GM19099 (cell line): Measurements from ENCODE around the gene PTGES3.

Experiments used
- POLR2A ChIP-seq: IDR thresholded peaks from 3 replicates; pipeline ENCODE4 v1.6.1; 2011; ENCODE audit warnings: low read depth; ENCODE audit not compliant: insufficient read length; ENCODE audit errors: extremely low read depth

The PTGES3 gene, protein sequence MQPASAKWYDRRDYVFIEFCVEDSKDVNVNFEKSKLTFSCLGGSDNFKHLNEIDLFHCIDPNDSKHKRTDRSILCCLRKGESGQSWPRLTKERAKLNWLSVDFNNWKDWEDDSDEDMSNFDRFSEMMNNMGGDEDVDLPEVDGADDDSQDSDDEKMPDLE

GRCh38 chr12:56688129-56688845 is at the start of gene PTGES3:
Gene PTGES3, minus strand, starts transcription at chr12:56688284. Its CDS starts 285 bp downstream, at chr12:56687999.
- peak; percentile 94 for TF ChIP-seq POLR2A

GRCh38 chr12:56728139-56728861 is 40.2 kb upstream of the PTGES3 start:
- no peak for TF ChIP-seq POLR2A

DNA sequence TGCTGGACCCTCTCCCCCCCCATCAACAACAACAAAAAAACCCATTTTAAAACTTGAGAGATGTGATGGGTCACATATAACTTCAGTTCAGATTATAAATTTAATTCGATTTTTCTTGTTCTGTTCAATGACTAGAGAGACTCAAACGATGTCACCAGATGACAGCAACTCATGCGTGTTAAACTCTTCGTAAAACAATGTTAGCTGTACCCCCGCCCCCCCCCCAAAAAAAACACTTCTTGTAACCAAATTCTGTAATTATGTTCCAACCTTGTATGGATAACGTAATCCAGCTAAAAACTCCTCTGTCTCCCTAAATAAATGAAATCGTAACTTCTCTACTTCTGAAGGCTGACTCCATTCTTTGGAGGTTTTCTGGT is 37.6 kb upstream of the PTGES3 start:
- no peak for TF ChIP-seq POLR2A

DNA sequence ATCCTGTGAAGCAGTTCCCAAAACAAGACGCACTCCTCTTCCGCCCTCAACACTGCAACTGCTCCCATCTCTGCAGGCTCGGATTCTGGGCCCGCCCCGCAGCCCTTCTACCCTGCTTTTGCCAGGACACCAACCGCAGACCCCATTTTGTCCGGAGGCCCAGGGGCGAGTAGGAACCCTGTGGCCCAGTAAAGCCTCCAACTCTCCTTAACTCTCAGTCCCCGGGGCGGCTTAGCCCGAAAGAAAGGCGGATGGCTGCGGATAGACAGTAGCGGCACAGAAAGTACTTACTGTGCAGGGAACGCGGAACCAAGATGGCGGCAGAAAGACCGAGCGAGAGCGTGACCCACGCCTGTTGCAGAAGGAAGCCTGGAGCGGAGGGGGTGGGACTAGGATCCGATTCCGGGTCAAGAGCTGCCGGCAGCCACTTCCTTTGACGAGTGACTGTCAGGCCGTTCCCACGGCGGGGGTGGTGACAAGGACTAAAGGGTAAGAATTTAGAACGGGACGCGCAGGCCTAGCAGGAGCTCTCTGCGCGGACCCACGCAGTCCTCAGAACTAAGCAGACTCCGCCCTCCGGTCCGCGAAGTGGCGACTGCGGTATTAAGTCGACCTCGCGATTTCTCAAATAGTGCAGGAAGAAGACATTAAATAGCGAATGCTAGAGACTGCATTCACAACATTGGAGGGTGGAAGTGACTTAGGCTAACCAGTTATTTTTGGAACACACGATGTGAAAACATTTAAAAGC is 37.1 kb upstream of the PTGES3 start, which contains the start of gene NACA:
Gene NACA, minus strand, starts transcription at position 328 of the 751 bp plus-strand sequence. CDS start 778 bp downstream, outside the sequence.
- TF ChIP-seq POLR2A, result peak; percentile 91

GRCh38 chr12:56724701-56724971 is 36.6 kb upstream of the PTGES3 start:
- no peak for TF ChIP-seq POLR2A

DNA sequence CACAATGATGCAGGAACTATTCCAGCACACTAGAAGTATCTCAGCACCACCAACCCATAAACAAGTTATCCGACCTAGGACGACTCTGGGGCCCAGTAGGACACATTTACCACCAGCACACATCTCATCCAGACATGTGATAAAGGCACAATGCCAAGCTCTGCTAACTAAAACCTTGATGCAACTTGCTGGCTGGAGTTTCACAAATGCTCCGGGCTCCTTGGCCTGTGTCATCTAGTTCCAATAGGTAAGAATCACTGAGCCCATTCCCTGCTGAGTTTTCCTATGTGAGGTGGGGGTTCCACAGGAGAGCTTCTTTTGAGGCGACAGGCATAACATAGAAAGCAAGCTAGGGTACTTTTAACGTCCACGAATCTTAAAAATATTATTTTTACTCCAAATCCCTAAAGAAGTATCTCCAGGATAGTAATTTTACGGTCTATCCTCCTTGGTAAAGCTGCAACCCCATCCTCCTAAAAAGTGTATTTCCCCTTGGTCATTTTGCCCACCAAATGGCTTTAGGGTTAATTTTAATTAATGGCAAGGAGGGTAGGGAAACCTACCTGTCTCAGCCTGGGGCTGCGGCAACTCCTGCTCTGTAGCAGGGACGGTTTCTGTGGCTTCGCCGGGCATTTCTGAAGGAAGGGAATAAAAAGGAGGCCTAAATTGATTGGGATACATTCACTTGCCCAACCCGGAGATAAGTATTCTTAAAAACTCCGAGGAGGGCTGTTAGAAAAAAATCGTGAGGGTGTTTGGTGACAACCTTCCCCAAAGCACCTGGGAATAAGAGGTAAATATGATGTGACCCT is 36.0 kb upstream of the PTGES3 start:
- no peak for TF ChIP-seq POLR2A

DNA sequence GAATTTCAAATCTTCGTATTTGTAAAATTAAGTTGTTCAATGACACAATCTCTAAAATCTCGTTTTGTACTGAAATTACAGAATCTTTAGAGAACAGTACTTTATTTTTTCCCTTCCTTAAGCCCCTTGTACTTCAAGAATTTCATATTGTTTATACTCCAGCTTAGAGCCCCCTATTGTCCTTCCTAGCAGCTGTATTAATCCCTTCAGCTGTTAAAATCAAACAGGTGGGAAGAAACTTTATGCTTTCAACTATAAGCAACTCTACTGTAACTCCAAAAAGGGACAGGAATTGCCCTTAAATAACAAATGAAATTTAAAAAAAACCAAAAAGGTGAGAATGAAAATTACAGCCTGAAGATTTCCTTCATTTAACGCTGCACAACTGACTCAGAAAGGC is 35.3 kb upstream of the PTGES3 start:
- TF ChIP-seq POLR2A, result no peak

DNA sequence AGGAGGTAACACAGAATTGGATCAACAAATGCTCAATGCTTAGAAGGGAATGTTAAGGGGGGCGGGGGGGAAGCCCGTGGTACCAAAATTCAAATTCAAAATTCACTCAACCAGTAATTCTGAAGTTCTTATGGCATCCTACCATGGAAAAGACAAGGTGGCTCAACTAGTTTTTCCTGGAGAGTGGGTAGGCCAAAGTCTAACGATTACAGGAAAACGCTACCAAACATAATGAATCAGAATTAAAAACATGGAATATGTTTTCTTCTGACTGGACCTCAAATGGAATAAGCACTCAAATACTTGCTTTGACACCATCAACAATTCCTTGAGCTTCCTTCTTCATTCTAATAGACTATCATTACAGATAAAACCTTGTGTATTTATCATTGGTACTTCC is 34.7 kb upstream of the PTGES3 start:
- TF ChIP-seq POLR2A, result no peak

GRCh38 chr12:56721721-56722120 is 33.6 kb upstream of the PTGES3 start:
- no peak for TF ChIP-seq POLR2A

DNA sequence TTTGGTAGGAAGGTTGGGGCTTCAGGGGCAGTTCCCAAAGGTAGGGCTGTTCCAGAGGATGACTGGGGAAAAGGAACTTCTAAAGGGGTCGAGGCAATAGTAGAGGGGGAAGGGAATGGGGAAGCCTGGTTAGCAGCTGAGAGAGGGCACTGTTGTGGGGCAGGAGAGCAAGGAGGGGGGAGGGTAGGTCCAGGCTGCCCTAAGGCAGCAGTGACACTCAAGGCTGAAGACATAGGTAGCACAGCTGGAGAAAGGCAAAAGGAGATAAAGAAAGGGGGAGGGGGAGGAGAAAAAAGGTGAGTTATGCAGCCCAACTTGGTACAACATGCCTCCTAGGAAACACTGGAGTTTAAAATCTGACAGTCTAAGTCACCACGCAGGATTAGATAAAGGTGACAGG is 33.1 kb upstream of the PTGES3 start:
- TF ChIP-seq POLR2A, result no peak

GRCh38 chr12:56720731-56721151 is 32.7 kb upstream of the PTGES3 start:
- TF ChIP-seq POLR2A, result peak; percentile 12

GRCh38 chr12:56719056-56719455 is 31.0 kb upstream of the PTGES3 start:
- no peak for TF ChIP-seq POLR2A

DNA sequence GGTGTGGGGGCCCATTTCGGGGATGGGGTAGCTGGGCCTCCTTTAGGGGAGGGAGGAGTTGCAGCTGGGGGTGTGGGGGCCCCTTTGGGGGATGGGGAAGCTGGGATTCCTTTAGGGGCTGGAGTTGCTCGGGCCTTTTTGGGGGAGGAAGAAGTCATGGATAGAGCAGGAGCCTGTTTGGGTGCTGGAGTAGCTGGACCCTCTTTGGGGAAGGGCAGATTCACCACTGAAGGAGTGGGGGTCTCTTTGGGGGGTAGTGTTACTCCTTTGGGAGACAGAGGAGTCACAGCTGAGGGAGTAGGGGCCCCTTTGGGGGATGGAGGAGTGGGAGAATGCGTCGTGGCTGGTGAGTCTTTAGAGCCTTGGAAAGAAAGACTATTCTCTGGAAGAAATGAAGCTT is 30.6 kb upstream of the PTGES3 start:
- TF ChIP-seq POLR2A, result no peak

DNA sequence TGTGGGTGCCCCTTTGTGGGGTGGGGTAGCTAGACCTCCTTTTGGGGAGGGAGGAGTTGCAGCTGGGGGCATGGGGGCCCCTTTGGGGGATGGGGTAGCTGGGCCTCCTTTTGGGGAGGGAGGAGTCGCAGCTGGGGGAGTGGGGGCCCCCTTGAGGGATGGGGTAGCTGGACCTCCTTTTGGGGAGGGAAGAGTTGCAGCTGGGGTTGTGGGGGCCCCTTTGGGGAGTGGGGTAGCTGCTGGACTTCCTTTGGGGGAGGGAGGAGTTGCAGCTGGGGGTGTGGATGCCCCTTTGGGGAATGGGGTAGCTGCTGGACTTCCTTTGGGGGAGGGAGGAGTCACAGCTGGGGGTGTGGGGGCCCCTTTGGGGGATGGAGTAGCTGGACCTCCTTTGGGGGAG is 30.1 kb upstream of the PTGES3 start:
- no peak for TF ChIP-seq POLR2A

GRCh38 chr12:56716933-56717880 is 29.1 kb upstream of the PTGES3 start:
- no peak for TF ChIP-seq POLR2A
